IMR-90 (cell line): ENCODE data around the gene TTI1. TPM values are rescaled to one million over a fixed set of nuclear protein-coding genes. Genes with fewer than 3 reads are reported as not detected.

Source experiments
- ATAC-seq: fragments of 200-7000 bp; cut with Tn5 transposase; 2 replicates; pipeline ENCODE4 v1.9.1; 2020; ENCODE audit warnings: low read depth, mild to moderate bottlenecking, moderate library complexity
- BruUV-seq: library from RNA; stranded (reverse); fragments of 400-500 nt; replicated peaks from 2 replicates; lab custom pipeline; 2021; lab: Mats Ljungman, UMichigan
- CTCF ChIA-PET: fragments of 300-600 bp; formaldehyde crosslinking; extraction: SDS; loops from one replicate; lab custom pipeline; 2021; ENCODE audit warnings: antibody characterized with exemption; lab: Yijun Ruan, JAX
- POLR2A ChIA-PET: fragments of 300-600 bp; sonication (Branson Sonifier 250); formaldehyde crosslinking; loops from one replicate; lab custom pipeline; 2022; ENCODE audit warnings: antibody characterized with exemption; ENCODE audit not compliant: unreplicated experiment; lab: Charles Lee
- DNase-seq: peaks from one replicate; pipeline ENCODE4 v3.0.0; 2013
- H2AFZ ChIP-seq: replicated peaks from 2 replicates; pipeline ENCODE3; 2013; ENCODE audit warnings: low read length, mild to moderate bottlenecking; ENCODE audit not compliant: poor library complexity
- H2AK5ac ChIP-seq: 2 replicates; pipeline ENCODE4 v1.6.1; 2013; ENCODE audit warnings: low read depth, low read length, inconsistent platforms
- H2AK9ac ChIP-seq: replicated peaks from 2 replicates; pipeline ENCODE3; 2013; ENCODE audit warnings: mild to moderate bottlenecking, low read depth, low read length, moderate library complexity; ENCODE audit not compliant: poor library complexity
- H2BK120ac ChIP-seq: 2 replicates; pipeline ENCODE4 v1.6.1; 2013; ENCODE audit warnings: low read depth, low read length, inconsistent platforms
- H2BK15ac ChIP-seq: 3 replicates; pipeline ENCODE4 v1.6.1; 2013; ENCODE audit warnings: low read depth, low read length, inconsistent platforms
- H2BK20ac ChIP-seq: 2 replicates; pipeline ENCODE4 v1.6.1; 2013; ENCODE audit warnings: low read depth, mild to moderate bottlenecking, inconsistent platforms, low read length, moderate library complexity
- H2BK5ac ChIP-seq: 2 replicates; pipeline ENCODE4 v1.6.1; 2013; ENCODE audit warnings: mild to moderate bottlenecking, low read depth, low read length, inconsistent platforms; ENCODE audit not compliant: poor library complexity, severe bottlenecking
- H3K14ac ChIP-seq: replicated peaks from 2 replicates; pipeline ENCODE4 v1.6.1; 2013; ENCODE audit warnings: low read depth, low read length, inconsistent platforms
- H3K18ac ChIP-seq: 2 replicates; pipeline ENCODE4 v1.6.1; 2013; ENCODE audit warnings: low read depth, low read length, control low read depth
- H3K23ac ChIP-seq: 2 replicates; pipeline ENCODE4 v1.6.1; 2013; ENCODE audit warnings: low read depth, low read length, inconsistent platforms
- H3K27ac ChIP-seq: 2 replicates; pipeline ENCODE4 v1.5.1; 2013; ENCODE audit warnings: mild to moderate bottlenecking, control low read depth, low read length; ENCODE audit not compliant: insufficient read depth
- H3K27me3 ChIP-seq: 2 replicates; pipeline ENCODE4 v1.6.1; 2013; ENCODE audit warnings: low read length; ENCODE audit not compliant: control insufficient read depth, insufficient read depth
- H3K36me3 ChIP-seq: 2 replicates; pipeline ENCODE4 v1.6.1; 2013; ENCODE audit warnings: low read length, mixed read lengths; ENCODE audit not compliant: control insufficient read depth, insufficient read depth
- H3K4ac ChIP-seq: 2 replicates; pipeline ENCODE4 v1.6.1; 2013; ENCODE audit warnings: low read depth, low read length, inconsistent platforms
- H3K4me1 ChIP-seq: 2 replicates; pipeline ENCODE4 v1.6.1; 2013; ENCODE audit warnings: low read length, mixed read lengths; ENCODE audit not compliant: control insufficient read depth, insufficient read depth
- H3K4me2 ChIP-seq: 2 replicates; pipeline ENCODE4 v1.6.1; 2013; ENCODE audit warnings: low read depth, mild to moderate bottlenecking, control low read depth, low read length, moderate library complexity
- H3K4me3 ChIP-seq: 2 replicates; pipeline ENCODE4 v1.5.1; 2013; ENCODE audit warnings: low read depth, mild to moderate bottlenecking, control low read depth, low read length, moderate library complexity; ENCODE audit not compliant: insufficient read depth
- H3K56ac ChIP-seq: 2 replicates; pipeline ENCODE4 v1.6.1; 2013; ENCODE audit warnings: low read length, inconsistent platforms; ENCODE audit not compliant: insufficient read depth; ENCODE audit errors: extremely low read depth
- H3K79me1 ChIP-seq, 2 experiments: 2 replicates each; pipeline ENCODE4 v1.6.1; 2013; ENCODE audit warnings: low read length in 2 of 2, inconsistent platforms in 1 of 2, low read depth in 1 of 2
- H3K9ac ChIP-seq: 2 replicates; pipeline ENCODE4 v1.6.1; 2013; ENCODE audit warnings: low read depth, low read length, control low read depth
- H3K9me1 ChIP-seq: 2 replicates; pipeline ENCODE4 v1.6.1; 2013; ENCODE audit warnings: low read length, inconsistent platforms; ENCODE audit not compliant: insufficient read depth
- H3K9me3 ChIP-seq: 2 replicates; pipeline ENCODE4 v1.6.1; 2013; ENCODE audit warnings: low read length; ENCODE audit not compliant: control insufficient read depth, insufficient read depth
- H4K20me1 ChIP-seq: 2 replicates; pipeline ENCODE4 v1.6.1; 2013; ENCODE audit warnings: low read length, inconsistent platforms; ENCODE audit not compliant: insufficient read depth
- H4K5ac ChIP-seq: 2 replicates; pipeline ENCODE4 v1.6.1; 2013; ENCODE audit warnings: mild to moderate bottlenecking, low read depth, low read length, control low read depth
- H4K8ac ChIP-seq, 2 experiments: 2 replicates each; pipeline ENCODE4 v1.6.1; 2013; ENCODE audit warnings: low read depth in 2 of 2, low read length in 2 of 2, control low read depth in 1 of 2, inconsistent platforms in 1 of 2
- H4K91ac ChIP-seq: 2 replicates; pipeline ENCODE4 v1.6.1; 2013; ENCODE audit warnings: low read depth, low read length, inconsistent platforms; ENCODE audit not compliant: insufficient read depth
- BHLHE40 ChIP-seq: fragments of 150-350 bp; IDR thresholded peaks from 2 replicates; pipeline ENCODE4 v1.6.1; 2016; ENCODE audit warnings: mild to moderate bottlenecking, low read depth, low read length
- CEBPB ChIP-seq: IDR thresholded peaks from 2 replicates; pipeline ENCODE4 v1.6.1; 2012; ENCODE audit warnings: low read depth, low read length, improper control_type of control experiment
- CHD1 ChIP-seq: IDR thresholded peaks from 2 replicates; pipeline ENCODE4 v1.6.1; 2012; ENCODE audit warnings: low read depth, low read length, improper control_type of control experiment
- ELK1 ChIP-seq: fragments of 150-350 bp; IDR thresholded peaks from 2 replicates; pipeline ENCODE4 v1.6.1; 2016; ENCODE audit warnings: low read depth, mild to moderate bottlenecking, low read length, moderate library complexity, borderline replicate concordance
- FOS ChIP-seq: fragments of 150-350 bp; IDR thresholded peaks from 2 replicates; pipeline ENCODE4 v1.6.1; 2016; ENCODE audit warnings: low read depth, low read length
- MAFK ChIP-seq: IDR thresholded peaks from 2 replicates; pipeline ENCODE4 v1.6.1; 2012; ENCODE audit warnings: low read depth, low read length, improper control_type of control experiment
- MAZ ChIP-seq: IDR thresholded peaks from 2 replicates; pipeline ENCODE4 v1.6.1; 2012; ENCODE audit warnings: low read depth, mild to moderate bottlenecking, low read length, improper control_type of control experiment, moderate library complexity, borderline replicate concordance
- MXI1 ChIP-seq: IDR thresholded peaks from 2 replicates; pipeline ENCODE4 v1.6.1; 2012; ENCODE audit warnings: low read depth, mild to moderate bottlenecking, low read length, moderate library complexity, borderline replicate concordance
- NFE2L2 ChIP-seq: fragments of 150-350 bp; IDR thresholded peaks from 2 replicates; pipeline ENCODE4 v1.6.1; 2016; ENCODE audit warnings: low read depth, mild to moderate bottlenecking, low read length
- POLR2A ChIP-seq: IDR thresholded peaks from 2 replicates; pipeline ENCODE4 v1.6.1; 2012; ENCODE audit warnings: mild to moderate bottlenecking, low read depth, low read length
- RAD21 ChIP-seq: IDR thresholded peaks from 2 replicates; pipeline ENCODE4 v1.6.1; 2012; ENCODE audit warnings: low read length, improper control_type of control experiment
- RCOR1 ChIP-seq: IDR thresholded peaks from 2 replicates; pipeline ENCODE4 v1.6.1; 2012; ENCODE audit warnings: mild to moderate bottlenecking, low read length, improper control_type of control experiment; ENCODE audit not compliant: insufficient replicate concordance
- RFX5 ChIP-seq: IDR thresholded peaks from 2 replicates; pipeline ENCODE4 v1.8.0; 2012; ENCODE audit warnings: low read depth, mild to moderate bottlenecking, low read length, moderate library complexity
- SMC3 ChIP-seq: fragments of 150-350 bp; IDR thresholded peaks from 2 replicates; pipeline ENCODE4 v1.6.1; 2016; ENCODE audit warnings: low read depth, mild to moderate bottlenecking, antibody characterized with exemption, low read length, moderate library complexity
- USF2 ChIP-seq: fragments of 150-350 bp; IDR thresholded peaks from 2 replicates; pipeline ENCODE4 v1.6.1; 2017; ENCODE audit warnings: mild to moderate bottlenecking, antibody characterized with exemption, low read length, low read depth
- WGBS, 2 experiments: methylation state at CpG; one replicate each; pipeline versions ENCODE4 v1.1.5 to v1.1.7; 2013; ENCODE audit warnings: missing lambda C conversion rate in 2 of 2; ENCODE audit not compliant: insufficient read length in 1 of 2; ENCODE audit errors: extremely low coverage in 2 of 2; 5-methylcytosine and 5-hydroxymethylcytosine counted together
- dilution Hi-C: fragments of 300-500 bp; cut with HindIII; formaldehyde crosslinking; loops from one replicate; pipeline ENCODE4 v1.14.3; 2018; ENCODE audit warnings: low sequenced_read_pairs; ENCODE audit not compliant: unreplicated experiment
- in situ Hi-C: fragments of 300-500 bp; cut with MboI; formaldehyde crosslinking; loops from 3 replicates; pipeline ENCODE4 v1.14.3; 2019; ENCODE audit warnings: low sequenced_read_pairs, inconsistent platforms, mixed read lengths
- intact Hi-C: fragments of 100-400 bp; cut with micrococcal nuclease; formaldehyde crosslinking; loops from 2 replicates; pipeline ENCODE4 v1.10.0; 2022
- polyA plus RNA-seq, 3 experiments: library from polyadenylated mRNA; depleted of rRNA; stranded (reverse); fragments of >200 nt; gene quantifications; 2 replicates each; pipeline ENCODE4 v1.2.3, GENCODE V29; 2012; ENCODE audit warnings: low replicate concordance in 1 of 3
- total RNA-seq: library from RNA; depleted of rRNA; stranded (reverse); fragments of >200 nt; gene quantifications from 2 replicates; pipeline ENCODE4 v1.2.3, GENCODE V29; 2012
- TF ChIP-seq, protein P1 (sequence below): conservative IDR thresholded peaks from 2 replicates; pipeline ENCODE4 v1.5.1; 2012; ENCODE audit warnings: mild to moderate bottlenecking, low read depth, low read length, improper control_type of control experiment

Gene TTI1
- total and polyA plus RNA-seq, 2 of the 4 experiments (the other 2 are of a cell fraction) = 12.5 to 17.6 TPM

DNA sequence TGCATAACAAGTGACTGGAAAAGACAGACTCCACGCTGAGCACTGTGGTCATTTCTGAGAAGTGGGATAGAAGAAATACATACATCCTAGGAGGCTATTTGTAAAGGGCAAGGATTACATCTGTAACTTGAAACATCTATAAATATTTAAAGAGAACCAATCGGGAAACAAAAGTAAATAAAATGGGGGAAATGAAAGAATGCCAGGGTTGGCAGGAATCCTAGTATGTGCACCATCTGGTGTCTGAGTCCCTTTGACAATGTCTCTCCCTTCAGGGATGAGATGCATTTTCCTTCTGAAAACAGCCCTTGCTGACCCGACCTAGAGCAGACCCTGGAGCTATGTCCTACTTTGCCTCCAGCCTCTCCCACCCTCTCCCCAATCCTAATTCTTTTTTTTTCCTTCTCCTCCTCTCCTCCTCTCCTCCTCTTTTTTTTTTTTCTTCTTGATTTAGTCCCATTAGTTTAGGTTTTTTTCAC lies 77.1 kb downstream of the TTI1 start:
- H2BK15ac ChIP-seq = no peak overlapping the region
- no peak overlapping the region for H3K4ac ChIP-seq
- H3K36me3 ChIP-seq = no peaks in the 10 kb centered on the region
- no peak overlapping the region for H2AK5ac ChIP-seq
- peak overlapping the region; percentile 34; the same call in 1 of the 2 replicates for H2BK120ac ChIP-seq
- peak overlapping the region; percentile 20; the same call in 1 of the 2 replicates for H3K4me2 ChIP-seq
- intact Hi-C loops (no loop called here), in situ Hi-C loops (no loop called here), dilution Hi-C loops (no loop called here)
- no peak overlapping the region for H3K14ac ChIP-seq
- no peak overlapping the region; the same call in 1 of the 2 replicates for H3K23ac ChIP-seq
- H3K9ac ChIP-seq = no peak overlapping the region
- H3K4me3 ChIP-seq = no peak overlapping the region
- no peak overlapping the region for H2AFZ ChIP-seq
- CTCF ChIA-PET = no interaction called here
- H4K8ac ChIP-seq = 0 out of 4 replicates have a peak overlapping the region, but pooled peaks of 1 of the 2 experiments have one; percentile 10
- no peak overlapping the region for H2AK9ac ChIP-seq
- no peaks in the 10 kb centered on the region for H3K79me1 ChIP-seq
- H4K20me1 ChIP-seq = no peaks in the 10 kb centered on the region
- peak; percentile 94 for ATAC-seq
- peak; percentile 35 for DNase-seq
- no peak overlapping the region for H3K56ac ChIP-seq
- peaks cover 18% of the 10 kb centered on the region for H3K27me3 ChIP-seq
- no peaks in the 10 kb centered on the region for H3K9me1 ChIP-seq
- POLR2A ChIA-PET = interaction anchor here (0.6 kb wide), 1 partner anchor 45 kb away, joined by 3 read pairs; no protein-coding TSS in a partner anchor
- H3K9me3 ChIP-seq = no peaks in the 10 kb centered on the region
- TF ChIP-seq USF2 (no peak), RAD21 (no peak), FOS (no peak), MAZ (no peak), BHLHE40 (no peak), CEBPB (no peak), CHD1 (no peak), SMC3 (no peak), ELK1 (no peak), MXI1 (no peak), NFE2L2 (no peak), RFX5 (no peak), RCOR1 (no peak), MAFK (no peak), POLR2A (no peak)
- TF ChIP-seq, protein P1, sequence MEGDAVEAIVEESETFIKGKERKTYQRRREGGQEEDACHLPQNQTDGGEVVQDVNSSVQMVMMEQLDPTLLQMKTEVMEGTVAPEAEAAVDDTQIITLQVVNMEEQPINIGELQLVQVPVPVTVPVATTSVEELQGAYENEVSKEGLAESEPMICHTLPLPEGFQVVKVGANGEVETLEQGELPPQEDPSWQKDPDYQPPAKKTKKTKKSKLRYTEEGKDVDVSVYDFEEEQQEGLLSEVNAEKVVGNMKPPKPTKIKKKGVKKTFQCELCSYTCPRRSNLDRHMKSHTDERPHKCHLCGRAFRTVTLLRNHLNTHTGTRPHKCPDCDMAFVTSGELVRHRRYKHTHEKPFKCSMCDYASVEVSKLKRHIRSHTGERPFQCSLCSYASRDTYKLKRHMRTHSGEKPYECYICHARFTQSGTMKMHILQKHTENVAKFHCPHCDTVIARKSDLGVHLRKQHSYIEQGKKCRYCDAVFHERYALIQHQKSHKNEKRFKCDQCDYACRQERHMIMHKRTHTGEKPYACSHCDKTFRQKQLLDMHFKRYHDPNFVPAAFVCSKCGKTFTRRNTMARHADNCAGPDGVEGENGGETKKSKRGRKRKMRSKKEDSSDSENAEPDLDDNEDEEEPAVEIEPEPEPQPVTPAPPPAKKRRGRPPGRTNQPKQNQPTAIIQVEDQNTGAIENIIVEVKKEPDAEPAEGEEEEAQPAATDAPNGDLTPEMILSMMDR = no peak
- H4K5ac ChIP-seq = no peak overlapping the region; the same call in 1 of the 2 replicates
- peaks cover 9% of the 10 kb centered on the region; the same call in 1 of the 2 replicates for H3K4me1 ChIP-seq
- no CpG with 5 or more reads among the region's 3 CpGs for WGBS, 2 experiments
- peak overlapping the region; percentile 33; the same call in 1 of the 2 replicates for H3K27ac ChIP-seq
- no peak overlapping the region for H2BK20ac ChIP-seq
- no peak overlapping the region for H3K18ac ChIP-seq
- H4K91ac ChIP-seq = no peak overlapping the region
- BruUV-seq = no TSS peak
- no peak overlapping the region for H2BK5ac ChIP-seq
